ENCODE measurements around the gene GLCE. TPM values are rescaled to one million over a fixed set of nuclear protein-coding genes. Genes with fewer than 3 reads are reported as not detected.

The GLCE gene
- total RNA-seq, 1 donor from 2014 or later: 7.8 TPM

GRCh38 chr15:69317392-69317841 lies 157.0 kb downstream of the GLCE start:
- no peaks in the 10 kb centered on the region for H3K36me3 ChIP-seq
- H3K4me3 ChIP-seq: no peak overlapping the region
- TF ChIP-seq CTCF (IDR thresholded peaks at IDR 0.05; ENCODE audit: borderline replicate concordance): no peak
- no peak overlapping the region for H3K27ac ChIP-seq (replicated peaks)
- H3K9me3 ChIP-seq (replicated peaks): no peaks in the 10 kb centered on the region
- H3K27me3 ChIP-seq (ENCODE audit: low read depth): peaks cover 11% of the 10 kb centered on the region
- no peak for DNase-seq
- no peaks in the 10 kb centered on the region for H3K4me1 ChIP-seq
- intact Hi-C loops (cut with micrococcal nuclease): no loop called here

DNA sequence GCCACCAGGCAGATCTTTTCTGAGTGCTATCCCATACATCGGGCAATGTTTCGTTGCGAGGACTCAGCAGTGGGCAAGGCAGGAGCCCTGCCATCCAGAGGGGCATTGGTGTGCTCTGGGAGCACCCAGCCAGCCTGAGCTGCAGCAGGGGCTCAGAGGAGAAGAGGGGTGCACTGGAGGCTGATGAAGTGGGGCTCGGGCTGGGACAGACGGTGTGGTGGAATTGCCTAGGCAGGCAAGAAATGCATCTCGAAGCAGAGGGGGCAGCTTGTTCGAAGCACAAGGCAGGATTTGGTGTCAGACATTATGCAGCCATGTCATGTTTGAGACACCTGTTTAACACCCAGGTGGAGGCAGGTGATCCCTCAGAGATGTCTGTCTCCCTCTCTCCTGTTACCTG lies 157.6 kb downstream of the GLCE start:
- TF ChIP-seq CTCF (IDR thresholded peaks at IDR 0.05; ENCODE audit: borderline replicate concordance): no peak
- no peaks in the 10 kb centered on the region for H3K9me3 ChIP-seq (replicated peaks)
- no peaks in the 10 kb centered on the region for H3K4me1 ChIP-seq
- DNase-seq: no peak
- no peak overlapping the region for H3K27ac ChIP-seq (replicated peaks)
- intact Hi-C loops (cut with micrococcal nuclease): no loop called here
- H3K27me3 ChIP-seq (ENCODE audit: low read depth): peaks cover 14% of the 10 kb centered on the region
- H3K4me3 ChIP-seq: no peak overlapping the region
- no peaks in the 10 kb centered on the region for H3K36me3 ChIP-seq

DNA sequence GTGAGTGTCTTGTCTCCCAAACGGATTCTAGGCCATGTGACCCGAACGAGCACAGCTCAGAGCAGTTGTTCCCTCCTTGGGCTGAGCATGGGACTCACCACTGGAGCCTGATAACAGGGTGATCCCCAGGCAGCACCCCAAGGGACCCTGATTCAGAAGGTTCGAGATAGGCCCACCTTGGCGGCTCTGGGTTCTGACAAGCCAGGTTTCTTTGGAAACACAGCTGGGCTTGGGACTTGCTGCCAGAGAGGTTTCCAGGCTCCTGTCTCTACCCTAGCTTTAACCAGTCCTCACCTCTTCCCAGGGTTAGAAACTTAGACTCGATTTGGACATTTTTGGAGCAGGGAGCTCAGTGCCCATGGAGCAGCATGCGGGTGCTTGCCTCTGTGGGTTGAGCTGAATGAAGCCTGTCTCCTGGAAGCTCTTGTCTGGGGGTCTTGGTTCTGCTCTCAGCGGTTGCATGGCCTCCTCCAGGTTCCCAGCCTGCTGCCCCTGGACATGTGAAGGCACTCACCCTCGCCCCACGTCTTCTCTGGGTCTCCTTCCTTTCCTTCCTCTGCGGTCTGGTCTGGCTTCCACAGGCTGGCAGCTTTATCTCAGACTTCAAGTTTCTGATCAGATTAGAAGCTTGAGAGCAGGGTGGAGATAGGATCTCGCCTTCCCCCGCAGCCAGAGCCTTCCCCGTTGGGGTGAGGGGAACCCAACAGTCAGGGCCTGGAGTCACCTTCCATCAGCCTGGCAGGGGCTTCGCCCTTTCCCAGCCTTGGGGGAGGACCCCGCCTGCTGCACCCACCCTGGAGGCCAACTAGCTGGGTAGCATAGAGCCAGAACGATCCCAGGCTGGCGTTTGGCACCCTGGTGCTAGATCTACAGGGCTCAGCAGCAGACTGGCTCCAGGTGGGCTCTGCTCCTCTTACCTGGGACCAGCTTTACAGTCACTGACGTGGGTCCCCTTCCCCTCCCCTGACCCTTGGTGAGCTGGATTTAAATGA lies 159.2 kb downstream of the GLCE start:
- H3K27me3 ChIP-seq (ENCODE audit: low read depth): peaks cover 19% of the 10 kb centered on the region
- no peak overlapping the region for H3K4me3 ChIP-seq
- intact Hi-C loops (cut with micrococcal nuclease): no loop called here
- no peak overlapping the region for H3K27ac ChIP-seq (replicated peaks)
- H3K4me1 ChIP-seq: no peaks in the 10 kb centered on the region
- TF ChIP-seq CTCF (IDR thresholded peaks at IDR 0.05; ENCODE audit: borderline replicate concordance): no peak
- no peaks in the 10 kb centered on the region for H3K9me3 ChIP-seq (replicated peaks)
- H3K36me3 ChIP-seq: no peaks in the 10 kb centered on the region
- no peak for DNase-seq

DNA sequence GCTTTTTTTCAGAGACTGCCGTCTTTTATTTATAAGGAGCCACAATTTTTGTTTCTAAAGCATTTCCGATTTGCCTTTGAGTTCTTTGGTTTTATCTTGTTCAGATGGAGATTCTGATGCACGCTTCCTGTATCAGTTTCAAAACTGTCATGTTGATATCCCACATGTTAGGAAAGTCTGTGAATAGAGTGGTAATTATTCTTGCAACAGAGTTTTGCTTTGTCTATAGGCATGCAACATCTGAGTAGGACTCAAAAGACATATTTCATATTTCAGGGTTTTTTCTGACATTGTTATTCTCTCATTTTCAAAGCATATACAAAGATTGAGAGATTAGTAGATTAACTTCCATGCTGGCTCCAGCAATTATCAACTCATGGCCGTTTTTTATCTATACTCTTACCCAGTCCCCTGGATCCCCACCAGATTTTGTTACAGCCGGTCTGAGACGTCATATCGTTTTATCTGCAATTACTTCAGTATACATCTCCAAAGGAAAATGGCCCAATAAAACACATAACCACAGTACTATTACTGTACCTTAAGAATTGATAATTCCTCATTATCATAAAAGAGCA lies 160.6 kb downstream of the GLCE start:
- no peak for TF ChIP-seq CTCF (IDR thresholded peaks at IDR 0.05; ENCODE audit: borderline replicate concordance)

More for the DNA sequence above, 160.6 kb downstream of the GLCE start:
- Histone ChIP-seq H3K9me3 (replicated peaks) (no peaks in the 10 kb centered on the region), H3K4me3 (no peak overlapping the region), H3K4me1 (no peaks in the 10 kb centered on the region), H3K36me3 (no peaks in the 10 kb centered on the region), H3K27ac (replicated peaks) (no peak overlapping the region), H3K27me3 (ENCODE audit: low read depth) (peaks cover 19% of the 10 kb centered on the region)
- no peak for DNase-seq
- intact Hi-C loops (cut with micrococcal nuclease): no loop called here

Other genes with a start within 250 kb of the GLCE start
- 7.6 TPM for gene SPESP1, start 230.1 kb upstream of the GLCE start, total RNA-seq
- gene NOX5, start 145.9 kb upstream of the GLCE start, total RNA-seq: not detected
- gene PAQR5, start 138.3 kb downstream of the GLCE start, total RNA-seq: 0.63 TPM